Stimulated activated CD8-positive, alpha-beta memory T cell treated with anti-CD3 and anti-CD28 coated beads, Interleukin-7, amount 100 ng/mL, for 1 hour (primary cell): ENCODE measurements around the gene ZFR2.

Experiments used
- DNase-seq, 2 donors: peaks; one replicate each; pipeline ENCODE4 v3.0.0-alpha.2; 2020; ENCODE audit warnings: low read depth in 2 of 2

The ZFR2 gene

GRCh38 chr19:3814648-3815047, 54.2 kb downstream of the ZFR2 start:
- no peak for DNase-seq

GRCh38 chr19:3813473-3814392, 55.1 kb downstream of the ZFR2 start:
- no peak for DNase-seq

GRCh38 chr19:3810708-3811355, 58.0 kb downstream of the ZFR2 start:
- DNase-seq = no peak

- no peak for DNase-seq
These were observed 58.7 kb downstream of the ZFR2 start for GRCh38 chr19:3809881-3810707.

GRCh38 chr19:3808420-3809143, 60.3 kb downstream of the ZFR2 start:
- DNase-seq = no peak

- DNase-seq = no peak
These were observed 61.1 kb downstream of the ZFR2 start for GRCh38 chr19:3807574-3808354.

GRCh38 chr19:3807131-3807480, 61.7 kb downstream of the ZFR2 start:
- no peak for DNase-seq

- no peak for DNase-seq
These were observed 63.0 kb downstream of the ZFR2 start for GRCh38 chr19:3805859-3806258.

- no peak for DNase-seq
These were observed 64.4 kb downstream of the ZFR2 start for GRCh38 chr19:3804429-3804828.

GRCh38 chr19:3803986-3804385, 64.9 kb downstream of the ZFR2 start:
- DNase-seq = no peak

- no peak for DNase-seq
These were observed 65.5 kb downstream of the ZFR2 start for GRCh38 chr19:3803114-3803888.

- DNase-seq = peak in 1 of 2 donors; percentile 27
These were observed 67.3 kb downstream of the ZFR2 start for GRCh38 chr19:3801412-3802096.

GRCh38 chr19:3800996-3801395, 67.8 kb downstream of the ZFR2 start:
- DNase-seq = no peak

- DNase-seq = no peak
These were observed 70.7 kb downstream of the ZFR2 start for GRCh38 chr19:3798137-3798536.

GRCh38 chr19:3796358-3796757, 72.5 kb downstream of the ZFR2 start:
- no peak for DNase-seq

- no peak for DNase-seq
These were observed 75.0 kb downstream of the ZFR2 start for GRCh38 chr19:3793799-3794198.

- DNase-seq = no peak
These were observed 76.7 kb downstream of the ZFR2 start for GRCh38 chr19:3792114-3792513.

- DNase-seq = no peak
These were observed 77.9 kb downstream of the ZFR2 start for GRCh38 chr19:3790941-3791340.

- DNase-seq = no peak
These were observed 78.6 kb downstream of the ZFR2 start for GRCh38 chr19:3790209-3790734.
